COLO668 (cell line): ENCODE measurements around the gene LAMA5.
"Not testable (repeated sequence)": the region's sequence is repeated elsewhere in the genome, so short reads cannot be mapped to it uniquely, and the experiment has no call there.

Experiments
- DNase-seq: peaks from one replicate; lab custom pipeline; 2025; ENCODE audit not compliant: unreplicated experiment; lab: John Stamatoyannopoulos, UW

LAMA5 gene

DNA sequence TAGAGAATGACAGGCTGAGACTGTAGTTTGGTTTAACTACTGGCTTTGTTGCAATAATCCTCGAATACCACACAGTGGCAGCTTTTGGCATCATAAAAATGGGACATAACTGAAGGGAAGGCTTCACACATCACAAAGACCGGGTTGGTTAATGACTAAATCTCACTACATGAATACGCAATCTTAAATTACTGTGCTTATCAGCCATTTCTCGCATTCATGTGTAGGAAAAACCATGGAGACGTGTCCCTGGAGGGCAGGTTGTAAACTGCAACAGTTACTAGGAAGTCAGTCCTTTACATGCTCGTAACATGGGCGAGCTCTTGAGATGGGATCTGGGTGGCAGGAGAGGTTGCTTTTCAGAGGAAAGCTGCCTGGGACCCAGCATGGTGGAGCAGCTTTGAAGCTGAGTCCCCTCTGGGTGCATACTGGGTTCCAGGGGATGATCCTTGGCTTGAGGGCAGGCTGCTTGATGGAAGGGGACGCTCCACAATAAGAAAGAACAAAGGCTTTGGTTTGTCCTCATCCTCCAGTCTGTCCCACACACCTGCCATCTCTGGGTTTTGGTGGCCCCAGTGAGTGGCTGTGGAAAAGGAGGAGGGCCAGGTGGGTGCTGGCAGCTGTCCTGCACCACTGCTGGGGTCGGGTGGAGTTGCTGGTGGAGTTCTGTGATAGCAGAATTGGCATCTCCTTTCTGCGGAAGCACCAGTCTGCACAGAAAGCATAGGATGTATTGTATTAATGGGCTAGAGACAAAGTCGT, 21.9 kb upstream of the LAMA5 start:
- DNase-seq: no peak

DNA sequence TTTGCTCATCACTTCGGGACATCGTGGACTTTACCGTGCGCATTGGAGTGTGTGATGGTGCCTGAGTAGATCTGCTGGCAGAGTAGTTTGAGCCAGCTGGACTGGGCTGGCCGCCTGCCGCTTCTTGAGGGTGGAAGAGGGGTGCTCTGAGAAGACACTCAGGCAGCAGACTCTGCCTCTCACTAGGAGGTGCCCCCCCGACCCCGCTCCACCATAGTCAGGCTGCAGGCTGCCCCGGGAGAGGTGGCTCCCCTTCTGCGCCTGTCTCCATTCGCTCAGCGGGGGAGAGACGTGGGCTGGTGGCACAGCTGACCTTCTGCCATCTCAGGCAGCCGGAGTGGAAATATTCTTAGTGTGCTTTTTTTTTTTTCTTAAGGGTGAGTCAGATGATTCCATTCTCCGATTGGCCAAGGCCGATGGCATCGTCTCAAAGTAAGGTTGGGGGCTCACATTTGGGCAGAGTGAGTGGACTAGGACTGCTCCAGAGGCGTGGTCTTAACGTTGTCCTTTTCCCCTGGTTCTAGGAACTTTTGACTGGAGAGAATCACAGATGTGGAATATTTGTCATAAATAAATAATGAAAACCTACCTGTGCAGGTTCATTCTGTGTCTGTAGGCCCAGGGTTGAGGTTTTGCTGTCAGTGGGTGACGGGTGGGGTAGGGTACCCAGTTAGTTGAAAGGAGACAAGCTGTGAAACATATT, 21.0 kb upstream of the LAMA5 start:
- DNase-seq: no peak

DNA sequence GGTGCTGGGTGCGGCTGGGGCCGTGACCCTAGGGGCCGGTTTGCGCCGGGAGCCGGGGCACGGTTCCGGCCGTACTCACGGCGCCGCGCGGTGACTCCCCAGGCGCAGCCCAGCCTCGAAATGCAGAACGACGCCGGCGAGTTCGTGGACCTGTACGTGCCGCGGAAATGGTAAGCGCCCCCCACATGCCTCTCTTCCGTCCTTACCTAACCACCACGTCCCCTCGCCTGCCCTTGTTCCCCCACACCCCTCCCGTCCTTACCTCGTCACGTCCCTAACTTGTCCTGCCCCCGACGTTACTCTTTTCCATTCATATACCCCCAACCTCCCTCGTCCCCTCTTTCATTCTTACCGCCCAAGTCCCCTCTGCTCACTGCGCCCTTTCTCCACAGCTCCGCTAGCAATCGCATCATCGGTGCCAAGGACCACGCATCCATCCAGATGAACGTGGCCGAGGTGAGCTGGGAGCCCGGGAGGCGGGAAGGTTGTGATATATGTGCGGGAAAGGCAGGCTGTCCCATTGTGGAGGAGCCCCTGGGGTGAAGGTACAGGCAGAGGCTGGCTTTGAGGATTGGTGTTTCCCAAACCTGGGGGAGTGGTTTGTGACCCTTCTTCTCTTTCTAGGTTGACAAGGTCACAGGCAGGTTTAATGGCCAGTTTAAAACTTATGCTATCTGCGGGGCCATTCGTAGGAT, 20.3 kb upstream of the LAMA5 start:
- DNase-seq: no peak

DNA sequence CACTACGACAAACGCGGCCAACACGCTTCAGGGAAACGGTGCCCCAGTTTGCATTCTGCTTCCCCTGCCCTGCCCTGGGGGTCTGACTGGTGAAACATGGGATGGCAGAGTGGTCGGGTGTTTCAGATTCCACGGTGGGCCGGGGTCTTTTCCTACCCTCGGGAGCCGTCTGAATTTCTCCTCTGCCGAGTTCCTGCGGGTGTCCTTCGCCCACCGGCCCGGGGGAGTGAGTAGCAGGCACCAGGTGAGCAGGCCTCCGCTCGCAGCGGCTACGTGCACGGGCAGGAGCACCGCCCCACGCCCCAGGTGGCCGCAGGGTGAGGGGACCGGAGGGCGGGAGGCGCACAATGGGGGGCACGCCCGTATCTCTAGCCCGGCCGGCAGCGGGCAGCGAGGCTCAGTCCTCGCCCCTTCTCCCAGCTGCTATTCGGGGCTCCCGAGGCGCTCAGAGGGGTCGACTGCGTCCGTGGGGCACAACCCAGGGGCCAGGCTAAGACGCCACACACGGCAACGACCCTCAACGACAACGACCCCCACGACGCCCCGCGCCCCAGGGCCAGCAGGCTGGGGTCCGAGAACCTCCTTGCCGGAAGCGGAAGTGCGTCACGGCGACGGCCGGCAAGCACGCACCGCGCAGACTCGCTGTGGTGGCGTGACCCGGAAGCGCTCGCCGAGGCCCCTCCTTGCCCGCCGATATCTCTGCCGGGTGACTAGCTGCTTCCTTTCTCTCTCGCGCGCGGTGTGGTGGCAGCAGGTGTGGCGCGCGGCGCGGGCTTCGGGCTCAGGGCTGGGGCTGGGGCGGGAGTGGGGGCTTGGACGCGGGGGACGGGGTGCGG, 19.5 kb upstream of the LAMA5 start, which contains the start of gene RPS21:
RPS21 (plus strand) TSS at position 721 of the 836 bp plus-strand sequence. CDS start 236 bp downstream, outside the sequence.
- DNase-seq: peak; percentile 97

DNA sequence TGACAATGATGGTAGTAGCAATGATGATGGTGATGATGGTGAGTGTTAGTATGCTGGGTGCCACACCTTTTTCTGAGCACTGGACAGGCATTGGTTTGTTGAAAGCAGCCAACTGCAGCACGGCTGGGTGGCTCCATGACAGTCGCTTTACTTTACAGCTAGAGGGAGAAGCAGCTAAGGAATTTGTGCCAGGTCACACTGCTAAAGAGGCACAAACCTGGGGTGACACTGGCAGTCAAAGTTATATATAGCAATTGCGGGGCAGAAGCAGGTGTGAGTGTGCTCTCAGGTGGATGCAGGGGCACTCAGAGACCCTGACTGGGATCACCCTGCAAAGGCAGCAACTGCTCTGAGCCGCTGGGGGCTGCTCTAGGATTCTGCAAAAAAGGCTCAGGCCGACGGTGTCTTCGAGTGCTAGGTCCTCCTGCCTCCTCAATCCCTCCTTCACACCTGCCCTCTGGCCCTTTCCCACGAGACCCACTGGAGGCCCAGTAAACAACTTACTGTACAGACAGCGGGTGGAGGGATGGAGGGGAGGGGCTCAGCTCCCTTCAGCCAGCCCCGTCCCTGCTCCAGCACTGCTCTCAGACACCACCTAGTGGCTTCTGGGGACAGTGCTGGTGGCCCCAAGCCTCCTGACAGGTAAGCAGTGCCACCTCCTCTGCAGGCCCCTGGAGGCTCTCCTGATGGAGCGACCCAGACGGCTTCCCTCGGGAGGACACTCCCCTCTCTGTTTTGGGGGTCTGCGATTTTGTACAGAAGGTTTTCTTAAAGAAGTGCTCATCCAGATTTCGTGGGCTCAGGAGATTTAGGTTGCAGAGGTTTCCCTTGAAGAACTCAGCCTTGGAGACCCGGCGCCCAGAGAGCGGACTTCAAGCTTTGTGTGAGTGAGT, 15.4 kb upstream of the LAMA5 start:
- peak; percentile 84 for DNase-seq

DNA sequence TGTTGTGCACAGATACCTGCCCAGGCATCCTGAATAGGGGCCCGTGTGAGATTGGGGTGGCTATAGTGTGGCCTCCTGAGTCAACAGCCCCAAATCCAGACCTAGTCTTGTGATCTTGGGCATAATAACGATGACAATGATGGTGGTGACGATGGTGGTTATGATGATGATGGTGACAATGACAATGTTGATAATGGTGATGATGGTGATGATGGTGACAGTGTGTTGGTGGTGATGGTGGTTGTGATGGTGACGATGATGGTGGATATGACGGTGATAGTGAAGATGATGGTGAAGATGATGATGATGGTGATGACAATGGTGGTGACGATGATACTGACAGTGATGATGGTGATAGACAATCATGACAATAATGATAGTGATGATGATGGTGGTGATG, 14.7 kb upstream of the LAMA5 start:
- DNase-seq: no peak

DNA sequence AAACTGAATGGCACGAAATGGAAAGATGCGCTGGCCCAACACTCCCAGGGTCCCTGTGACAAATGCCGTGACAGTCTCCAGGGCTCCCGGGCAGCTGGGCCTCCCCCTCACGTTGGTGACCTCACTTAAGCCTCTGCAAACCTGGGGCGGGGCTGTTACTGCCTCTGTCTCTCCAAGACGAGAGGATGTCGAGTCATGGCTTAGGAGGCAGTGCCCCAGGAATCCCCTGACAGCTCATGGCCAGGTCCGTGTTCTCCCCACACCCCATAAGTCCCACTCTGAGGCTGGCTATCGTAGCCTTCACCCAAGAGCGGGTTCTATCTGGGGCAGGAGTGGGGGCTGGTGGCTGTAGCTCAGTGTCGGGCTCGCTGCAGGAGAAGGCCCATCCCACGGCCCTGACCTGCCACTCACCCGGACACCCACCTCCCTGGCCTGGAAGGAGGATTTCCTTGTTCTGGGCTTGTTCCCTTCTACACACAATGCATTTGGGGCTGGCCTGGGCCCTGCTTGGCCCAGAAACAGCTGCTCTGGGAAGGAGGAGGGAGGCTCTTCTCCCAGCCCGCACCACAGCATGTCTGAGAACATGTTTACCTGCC, 14.2 kb upstream of the LAMA5 start:
- no peak for DNase-seq

DNA sequence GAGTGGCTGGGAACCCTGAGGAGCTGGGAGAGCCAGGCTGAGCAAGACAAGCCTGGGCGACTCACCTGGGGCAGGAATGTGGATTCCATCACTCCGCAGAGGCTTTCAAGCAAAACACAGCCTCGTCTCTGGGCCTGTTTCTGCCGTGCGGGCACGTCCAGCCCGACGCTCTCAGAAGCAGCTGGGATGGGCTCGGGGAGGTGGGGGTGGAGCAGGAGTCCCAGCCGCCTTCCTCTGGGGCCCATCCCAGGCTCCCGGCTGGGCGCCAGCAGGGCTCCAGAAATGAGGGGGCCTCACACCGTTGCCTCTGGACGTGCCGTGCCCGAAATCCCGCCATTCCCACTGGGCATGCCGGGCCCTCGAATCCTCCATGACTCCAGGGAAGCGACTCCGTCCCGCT, 11.1 kb upstream of the LAMA5 start:
- no peak for DNase-seq

DNA sequence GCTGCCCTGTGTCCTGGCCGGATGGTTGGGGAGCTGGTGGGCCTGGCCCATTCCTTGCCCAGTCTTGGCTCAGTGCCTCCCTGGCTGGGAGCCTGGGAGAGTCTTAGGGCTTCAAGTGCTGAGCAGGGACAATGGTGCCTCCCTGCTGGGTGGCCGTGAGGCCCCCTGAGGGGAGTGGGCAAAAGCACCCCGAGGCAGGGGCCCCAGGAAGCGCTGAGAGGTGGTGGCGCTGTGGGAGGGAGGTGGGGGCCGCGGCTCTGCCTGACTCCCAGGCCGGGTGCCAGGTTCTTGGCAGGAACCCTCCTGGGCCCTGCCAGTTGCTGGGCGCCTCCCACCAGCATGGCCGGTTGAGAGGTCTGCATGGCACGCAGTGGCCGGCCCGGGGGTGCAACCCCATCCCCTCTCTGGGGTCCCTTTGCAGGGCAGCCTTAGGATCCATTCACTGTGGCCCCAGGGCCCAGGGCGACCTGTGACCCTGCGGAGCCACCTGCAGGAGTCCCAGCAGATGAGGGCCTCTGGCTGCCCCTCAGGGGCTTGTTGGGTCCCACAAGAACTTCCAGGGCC, 10.6 kb upstream of the LAMA5 start:
- DNase-seq: no peak

DNA sequence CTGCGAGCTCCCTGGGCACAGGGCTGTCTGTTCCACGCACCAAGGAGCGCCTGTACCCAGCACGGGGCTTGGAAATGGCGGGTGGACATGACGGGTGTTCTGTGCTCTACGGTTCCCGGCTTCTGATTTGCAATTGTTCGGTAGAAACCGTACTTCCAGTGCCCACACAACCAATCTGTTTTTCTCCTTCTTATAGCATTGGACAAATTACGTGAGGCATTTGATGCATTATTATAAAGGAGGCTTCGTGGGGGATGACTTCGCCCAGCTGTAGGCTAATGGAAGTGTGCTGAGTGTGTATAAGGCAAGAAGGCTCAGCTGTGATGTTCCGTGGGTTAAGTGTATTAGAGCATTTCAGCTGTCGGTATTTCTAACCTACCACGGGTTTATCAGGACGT, 10.0 kb upstream of the LAMA5 start:
- DNase-seq: no peak

DNA sequence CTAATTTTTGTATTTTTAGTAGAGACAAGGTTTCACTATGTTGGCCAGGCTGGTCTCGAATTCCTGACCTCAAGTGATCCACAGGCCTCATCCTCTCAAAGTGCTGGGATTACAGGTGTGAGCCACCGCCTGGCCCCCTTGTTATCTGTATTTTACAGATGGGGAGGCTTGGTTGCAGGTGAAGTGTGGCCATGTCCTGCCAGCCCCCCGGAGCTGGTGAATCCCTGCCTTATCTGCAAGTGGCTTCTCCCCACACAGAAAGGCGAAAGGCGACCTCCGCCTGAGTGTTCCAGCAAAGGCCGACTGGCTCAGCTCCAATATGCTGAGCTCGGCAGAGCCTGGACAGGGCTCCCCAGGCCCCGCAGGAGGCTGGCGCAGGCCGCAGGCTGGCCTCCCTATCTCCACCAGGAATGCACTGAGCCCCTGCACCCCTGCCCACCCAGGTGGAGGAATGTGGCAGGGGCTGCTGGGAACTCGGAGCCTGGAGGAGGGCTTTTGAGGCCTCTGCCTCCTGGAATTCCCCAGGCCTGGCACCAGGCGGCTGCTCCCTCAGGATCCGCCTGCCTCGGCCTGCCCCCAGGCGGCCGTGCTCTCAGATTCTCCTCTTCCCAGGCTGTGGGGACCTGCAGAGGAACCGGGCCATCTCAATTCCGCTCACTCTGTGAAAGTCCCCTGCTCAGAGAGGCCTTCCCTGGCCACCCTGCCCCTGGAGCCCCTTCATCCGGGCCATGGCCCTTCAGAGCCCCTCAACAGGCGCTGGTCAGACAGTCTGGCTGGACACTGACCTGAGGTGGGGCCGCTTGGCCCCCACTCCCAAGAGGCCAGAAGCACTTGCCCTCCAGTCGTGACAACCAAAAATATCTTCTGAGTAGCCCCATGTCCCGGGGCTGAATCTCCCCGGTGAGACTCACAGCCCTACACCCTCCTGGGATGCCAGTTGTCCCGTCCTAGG, 9.3 kb upstream of the LAMA5 start:
- DNase-seq: peak; percentile 45

DNA sequence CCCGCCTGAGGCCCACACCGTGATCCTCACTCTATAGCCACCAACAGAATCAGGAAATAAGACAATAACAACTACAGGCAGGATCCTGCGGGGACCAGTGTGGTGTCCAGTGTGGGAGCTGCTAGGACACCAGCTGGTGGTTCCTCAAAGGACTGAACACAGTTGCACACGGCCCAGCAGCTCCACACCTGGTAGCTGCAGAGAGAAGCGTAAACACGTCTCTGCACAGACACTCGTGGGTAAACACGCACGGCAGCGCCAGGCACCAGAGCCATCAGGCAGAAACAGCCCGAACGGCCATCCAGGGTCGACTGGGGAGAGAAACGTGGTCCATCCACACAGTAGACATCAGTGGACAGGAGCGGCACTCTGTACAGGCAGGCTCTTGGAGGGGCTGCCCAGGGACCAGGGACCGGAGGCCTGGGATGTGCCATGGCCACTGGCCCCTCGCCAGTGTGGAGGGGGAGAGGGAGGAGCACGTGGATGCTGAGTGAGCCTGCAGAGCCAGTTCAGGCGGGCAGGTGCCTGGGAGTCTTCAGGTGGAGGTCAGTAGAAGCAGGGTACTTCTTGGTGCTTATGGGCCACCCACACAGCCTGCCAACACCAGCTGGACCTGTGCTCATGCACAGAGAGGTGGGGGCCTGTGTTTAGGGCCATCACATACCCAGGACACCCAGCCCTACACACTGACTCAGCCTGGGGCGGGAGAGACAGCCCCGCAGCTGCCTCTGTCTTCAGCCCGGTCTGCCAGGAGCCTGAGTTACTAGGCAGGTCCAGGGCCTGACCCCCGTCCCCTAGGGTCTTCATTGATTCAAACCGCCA, 7.4 kb upstream of the LAMA5 start:
- DNase-seq: peak; percentile 23

DNA sequence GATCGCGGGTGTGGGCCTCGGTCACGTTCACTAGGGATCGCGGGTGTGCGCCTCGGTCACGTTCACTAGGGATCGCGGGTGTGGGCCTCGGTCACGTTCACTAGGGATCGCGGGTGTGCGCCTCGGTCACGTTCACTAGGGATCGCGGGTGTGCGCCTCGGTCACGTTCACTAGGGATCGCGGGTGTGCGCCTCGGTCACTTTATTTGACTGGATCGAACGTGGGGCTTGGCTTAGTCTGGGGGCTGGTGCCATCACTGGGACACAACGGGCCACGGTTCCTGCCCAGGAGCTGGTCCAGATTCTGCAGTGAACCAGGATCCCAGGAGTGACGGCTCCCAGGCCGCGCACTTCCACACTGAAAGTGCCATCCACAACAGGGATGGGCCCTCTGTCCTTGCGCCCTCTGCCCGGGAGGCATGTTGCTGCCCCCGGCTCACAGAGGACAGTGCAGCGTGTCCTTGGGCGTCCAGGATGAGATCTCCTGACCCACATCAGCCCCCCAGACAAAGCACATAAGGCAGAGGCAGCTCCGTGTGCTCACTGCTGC, 6.6 kb upstream of the LAMA5 start:
- DNase-seq: not testable (repeated sequence)

DNA sequence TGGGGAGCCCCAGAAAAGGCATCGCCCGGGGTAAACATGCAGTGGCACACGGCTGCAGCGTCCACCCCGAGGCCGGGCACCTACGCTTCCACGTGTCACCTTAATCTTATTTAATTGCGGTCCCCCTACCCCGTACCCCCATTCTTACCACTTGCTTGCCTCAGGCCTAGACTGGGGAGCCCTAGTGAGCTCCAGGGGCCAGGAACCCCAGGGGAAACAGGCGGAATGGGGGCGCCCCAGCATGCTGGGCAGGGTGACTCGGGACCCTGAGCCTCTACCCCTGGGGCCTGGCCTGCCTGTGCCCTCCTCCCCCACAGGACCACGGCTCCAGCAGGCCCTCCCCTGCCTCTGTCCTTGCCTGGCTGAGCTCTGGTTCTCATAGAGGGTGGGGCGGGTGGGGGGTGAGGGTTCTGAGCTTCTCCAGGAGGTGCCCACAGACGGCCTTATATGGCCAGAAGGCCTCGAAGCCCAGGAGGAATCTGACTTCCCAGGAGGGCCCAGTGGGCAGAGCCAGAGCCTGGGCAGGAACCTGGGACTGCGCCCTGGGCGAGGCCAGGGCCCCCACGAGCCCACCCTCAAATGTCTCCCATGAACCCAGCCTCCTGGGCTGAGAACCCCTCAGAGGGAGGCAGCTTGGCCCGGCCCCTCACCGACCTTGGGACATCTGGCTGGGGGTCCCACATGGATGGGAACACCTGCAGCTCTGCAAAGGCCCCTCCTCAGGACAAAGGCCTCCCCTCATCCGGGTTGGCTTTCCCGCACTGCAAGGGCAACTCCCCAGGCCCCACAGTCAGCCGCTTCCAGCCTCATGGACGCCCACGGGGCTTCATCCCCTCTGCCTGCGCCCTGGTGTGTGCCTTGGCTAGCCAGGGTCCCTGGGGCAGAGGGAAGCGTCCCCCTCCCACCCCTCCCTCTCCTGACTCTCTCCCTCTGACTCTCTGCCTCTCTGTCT, 5.2 kb upstream of the LAMA5 start:
- no peak for DNase-seq

DNA sequence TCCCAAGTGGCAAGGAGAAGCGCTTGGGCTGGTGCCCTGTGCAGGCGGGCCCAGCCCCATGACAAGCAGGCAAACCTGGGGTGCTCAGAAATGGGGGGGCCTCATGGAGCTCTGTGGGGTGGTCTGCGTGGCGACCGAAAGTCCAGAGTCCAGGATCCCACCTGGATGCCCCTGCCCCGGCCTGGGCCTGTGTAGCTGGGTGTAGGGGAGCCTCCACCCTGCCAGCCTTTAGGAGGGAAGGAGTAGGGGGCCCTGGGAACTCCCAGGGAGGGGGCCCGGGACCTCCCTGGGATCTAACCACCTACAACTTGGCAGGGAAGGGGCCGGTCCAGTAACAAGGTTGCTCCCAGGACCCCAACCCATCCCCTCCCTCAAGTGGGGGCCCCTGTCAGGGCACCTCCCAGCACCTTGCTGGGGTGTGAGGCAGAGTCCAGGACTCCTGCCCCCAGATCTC, 4.5 kb upstream of the LAMA5 start:
- DNase-seq: no peak
